GM12892 (cell line): Measurements from ENCODE around the gene SEPTIN8.
A peak's percentile ranks its signal among the peaks of the same experiment; 100 is the strongest.

ENCODE experiments used
- DNase-seq: peaks from one replicate; pipeline ENCODE4 v3.0.0; 2011; ENCODE audit not compliant: insufficient read length
- FAIRE-seq: peaks from 2 replicates; lab custom pipeline; 2011; peaks lifted over from hg19 to GRCh38; lab: Jason Lieb, UNC
- POLR2A ChIP-seq: IDR thresholded peaks from 2 replicates; pipeline ENCODE4 v1.6.1; 2011; ENCODE audit warnings: low read depth, low read length, control low read depth
- POLR2AphosphoS5 ChIP-seq: IDR thresholded peaks from 2 replicates; pipeline ENCODE4 v1.6.1; 2011; ENCODE audit warnings: low read depth, low read length, control low read depth
- TAF1 ChIP-seq: IDR thresholded peaks from 2 replicates; pipeline ENCODE4 v1.6.1; 2011; ENCODE audit warnings: low read depth, mild to moderate bottlenecking, control low read depth, low read length, borderline replicate concordance

Gene SEPTIN8

DNA sequence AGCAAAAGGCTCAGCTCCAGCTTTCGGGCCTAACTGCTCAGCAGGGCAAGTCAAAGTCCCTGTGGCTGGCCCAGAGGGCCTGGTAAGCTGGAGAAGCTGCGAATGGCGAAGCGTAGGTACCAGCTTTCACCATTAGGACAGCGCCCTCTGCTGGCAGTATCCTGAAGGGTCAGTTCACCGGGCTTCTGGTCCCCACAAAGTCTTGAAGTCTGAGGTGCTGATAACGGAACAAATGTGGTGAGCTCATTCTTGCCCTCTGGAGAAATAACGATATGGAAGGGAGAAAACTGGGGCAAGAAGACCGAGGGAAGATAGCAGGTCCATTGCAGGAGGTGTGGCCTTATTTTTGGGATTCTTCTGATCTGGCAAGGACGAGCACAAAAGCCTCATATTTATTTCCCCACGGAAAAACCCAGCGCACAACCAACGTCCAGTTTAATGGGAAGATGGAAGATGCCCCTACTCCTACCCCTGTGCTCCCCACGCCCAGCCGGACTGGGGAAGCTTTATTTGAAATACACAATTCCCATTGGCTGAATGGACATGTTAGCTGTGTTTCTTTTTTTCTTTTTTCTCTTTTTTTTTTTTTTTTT is 43.2 kb upstream of the SEPTIN8 start:
- FAIRE-seq (peak; percentile 93), DNase-seq (peak; percentile 90)
- no peak for TF ChIP-seq POLR2AphosphoS5
- no peak for TF ChIP-seq POLR2A
- no peak for TF ChIP-seq TAF1

DNA sequence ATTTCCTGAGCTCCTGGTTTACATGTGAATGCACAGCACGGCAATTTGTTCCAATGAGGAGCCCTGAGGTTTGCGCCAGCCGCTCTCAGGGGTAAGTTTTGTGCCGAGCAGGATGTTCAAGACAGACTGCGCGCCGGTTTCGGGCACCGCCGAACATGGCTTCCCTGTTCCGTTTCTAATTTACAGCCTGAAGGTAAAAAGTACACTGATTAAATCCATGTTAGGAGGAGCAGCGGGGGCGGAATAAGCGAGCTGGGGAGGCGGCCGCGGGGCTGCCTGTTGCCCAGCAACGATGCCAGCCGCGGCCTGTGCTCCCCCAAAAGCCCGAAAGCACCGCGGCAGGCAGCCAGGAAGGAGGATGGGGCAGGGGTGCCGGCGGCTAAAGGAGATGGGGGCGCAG is 42.4 kb upstream of the SEPTIN8 start:
- TF ChIP-seq POLR2A (no peak), TAF1 (no peak), POLR2AphosphoS5 (no peak)
- FAIRE-seq (peak; percentile 78), DNase-seq (no peak)

DNA sequence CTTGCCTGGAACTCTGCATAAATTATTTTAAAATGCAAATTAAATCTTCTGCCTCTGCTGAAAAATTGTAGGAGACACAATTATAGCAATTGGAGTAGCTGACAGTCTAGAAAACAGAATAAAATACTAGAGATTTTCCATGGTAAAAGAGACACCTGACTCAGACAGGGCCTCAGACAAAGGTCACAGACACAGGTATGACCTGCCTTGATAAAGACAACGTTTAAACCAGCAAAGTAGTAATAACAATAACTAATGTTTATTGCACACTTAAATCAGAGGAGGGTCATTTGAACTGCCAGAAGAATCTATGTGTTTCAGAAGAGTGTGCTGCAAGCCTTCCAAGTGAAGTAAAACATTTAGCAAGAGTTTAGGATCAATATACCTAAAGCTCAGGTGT is 40.0 kb upstream of the SEPTIN8 start:
- TF ChIP-seq TAF1 = no peak
- no peak for TF ChIP-seq POLR2A
- TF ChIP-seq POLR2AphosphoS5 = no peak
- DNase-seq = no peak
- no peak for FAIRE-seq

DNA sequence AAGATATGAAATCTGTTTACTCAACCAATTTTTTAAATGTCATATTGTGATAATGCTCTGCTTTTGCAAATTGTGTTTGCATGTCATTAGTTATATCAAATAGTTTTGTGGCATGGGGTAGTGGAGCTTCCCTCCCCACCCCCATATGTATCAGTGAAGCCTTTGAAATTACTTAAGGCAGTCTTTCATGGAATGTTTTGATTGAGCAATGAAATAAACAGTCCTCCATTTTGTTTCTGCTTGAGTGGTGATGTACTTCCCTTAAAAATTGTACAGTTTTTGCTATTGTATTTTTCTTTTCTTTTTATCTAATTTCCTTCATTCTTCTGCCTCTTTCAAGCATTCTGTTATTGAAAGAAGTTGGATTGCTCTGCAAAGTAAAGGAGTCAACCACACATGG is 39.5 kb upstream of the SEPTIN8 start:
- no peak for TF ChIP-seq TAF1
- no peak for TF ChIP-seq POLR2A
- no peak for TF ChIP-seq POLR2AphosphoS5
- FAIRE-seq (no peak), DNase-seq (no peak)

DNA sequence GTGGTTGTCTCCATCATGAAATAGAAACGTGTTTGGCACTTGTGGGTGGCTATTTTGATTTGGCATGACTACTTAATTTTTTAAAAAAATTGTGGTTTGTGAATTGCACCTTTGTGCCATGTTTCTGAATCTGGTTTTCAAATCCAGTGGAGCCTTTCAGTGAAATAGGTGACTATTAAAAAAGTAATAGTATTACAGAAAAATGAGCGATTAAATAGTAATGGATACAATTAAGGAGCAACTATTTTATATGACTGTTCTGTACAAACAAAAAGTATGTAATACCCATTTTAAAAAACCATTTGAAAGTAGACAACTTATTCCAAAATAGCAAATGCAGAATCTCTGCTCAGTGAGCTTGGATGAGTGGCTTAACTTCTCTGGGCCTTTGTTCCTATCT is 39.0 kb upstream of the SEPTIN8 start:
- TF ChIP-seq POLR2A (no peak), TAF1 (no peak), POLR2AphosphoS5 (no peak)
- FAIRE-seq = no peak
- no peak for DNase-seq

DNA sequence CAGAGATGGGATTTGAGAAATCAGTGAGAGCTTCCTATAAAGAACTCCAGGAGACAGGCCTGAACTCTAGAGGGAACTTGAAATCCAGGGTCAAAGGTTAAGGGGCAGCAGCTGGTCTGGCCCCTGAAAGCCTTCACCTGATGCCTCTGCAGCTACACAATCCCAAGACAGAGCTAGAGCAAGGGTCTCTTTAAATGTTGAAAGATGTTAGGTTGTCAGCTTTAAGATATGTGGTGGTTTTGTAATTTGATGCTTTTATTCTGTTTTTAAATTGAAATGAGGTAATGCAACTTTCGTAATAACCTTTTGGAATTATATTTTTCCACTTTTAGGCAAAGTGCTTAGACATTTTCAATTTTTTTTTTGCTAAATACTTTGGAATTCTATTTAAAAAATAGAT is 38.4 kb upstream of the SEPTIN8 start:
- no peak for TF ChIP-seq TAF1
- TF ChIP-seq POLR2AphosphoS5 = no peak
- TF ChIP-seq POLR2A = no peak
- DNase-seq = no peak
- FAIRE-seq = no peak

DNA sequence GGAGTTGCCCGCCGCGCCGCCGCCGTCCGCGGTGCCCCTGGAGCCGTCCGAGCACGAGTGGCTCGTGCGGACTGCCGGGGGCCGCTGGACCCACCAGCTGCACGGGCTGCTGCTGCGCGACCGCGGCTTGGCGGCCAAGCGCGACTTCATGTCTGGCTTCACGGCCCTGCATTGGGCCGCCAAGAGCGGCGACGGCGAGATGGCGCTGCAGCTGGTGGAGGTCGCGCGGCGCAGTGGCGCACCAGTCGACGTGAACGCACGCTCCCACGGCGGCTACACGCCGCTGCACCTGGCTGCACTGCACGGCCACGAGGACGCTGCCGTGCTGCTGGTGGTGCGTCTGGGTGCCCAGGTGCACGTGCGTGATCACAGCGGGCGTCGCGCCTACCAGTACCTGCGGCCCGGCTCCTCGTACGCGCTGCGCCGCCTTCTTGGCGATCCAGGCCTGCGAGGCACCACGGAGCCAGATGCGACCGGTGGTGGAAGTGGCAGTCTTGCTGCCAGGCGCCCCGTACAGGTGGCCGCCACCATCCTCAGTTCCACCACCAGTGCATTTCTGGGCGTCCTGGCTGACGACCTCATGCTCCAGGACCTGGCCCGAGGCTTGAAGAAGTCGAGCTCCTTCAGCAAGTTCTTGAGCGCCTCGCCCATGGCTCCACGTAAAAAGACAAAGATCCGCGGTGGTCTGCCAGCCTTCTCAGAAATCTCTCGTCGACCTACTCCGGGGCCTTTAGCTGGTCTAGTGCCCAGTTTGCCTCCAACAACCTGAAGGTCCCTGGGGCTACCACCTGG is 37.7 kb upstream of the SEPTIN8 start:
- TF ChIP-seq TAF1 = no peak
- TF ChIP-seq POLR2A = no peak
- no peak for TF ChIP-seq POLR2AphosphoS5
- DNase-seq (no peak), FAIRE-seq (no peak)

DNA sequence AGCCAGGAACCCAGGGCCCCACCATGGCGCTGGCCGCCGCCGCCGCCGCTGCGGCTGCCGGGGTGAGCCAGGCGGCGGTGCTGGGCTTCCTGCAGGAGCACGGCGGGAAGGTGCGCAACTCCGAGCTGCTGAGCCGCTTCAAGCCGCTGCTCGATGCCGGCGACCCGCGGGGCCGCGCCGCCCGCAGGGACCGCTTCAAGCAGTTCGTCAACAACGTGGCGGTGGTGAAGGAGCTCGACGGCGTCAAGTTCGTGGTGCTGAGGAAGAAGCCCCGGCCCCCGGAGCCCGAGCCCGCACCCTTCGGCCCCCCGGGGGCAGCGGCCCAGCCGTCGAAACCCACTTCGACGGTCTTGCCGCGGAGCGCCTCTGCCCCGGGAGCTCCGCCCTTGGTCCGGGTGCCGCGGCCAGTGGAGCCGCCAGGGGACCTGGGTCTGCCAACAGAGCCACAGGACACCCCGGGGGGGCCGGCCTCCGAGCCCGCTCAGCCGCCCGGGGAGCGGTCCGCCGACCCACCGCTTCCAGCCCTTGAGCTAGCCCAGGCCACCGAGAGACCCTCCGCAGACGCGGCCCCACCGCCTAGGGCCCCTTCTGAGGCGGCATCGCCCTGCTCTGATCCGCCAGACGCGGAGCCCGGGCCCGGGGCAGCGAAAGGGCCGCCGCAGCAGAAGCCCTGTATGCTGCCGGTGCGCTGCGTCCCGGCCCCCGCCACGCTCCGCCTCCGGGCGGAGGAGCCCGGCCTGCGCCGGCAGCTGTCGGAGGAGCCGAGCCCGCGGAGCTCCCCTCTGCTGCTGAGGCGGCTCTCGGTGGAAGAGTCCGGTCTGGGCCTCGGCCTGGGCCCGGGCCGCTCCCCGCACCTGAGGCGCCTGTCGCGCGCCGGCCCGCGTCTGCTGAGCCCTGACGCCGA is 36.8 kb upstream of the SEPTIN8 start:
- no peak for FAIRE-seq
- peak; percentile 66 for DNase-seq
- TF ChIP-seq POLR2AphosphoS5 = no peak
- no peak for TF ChIP-seq POLR2A
- no peak for TF ChIP-seq TAF1

DNA sequence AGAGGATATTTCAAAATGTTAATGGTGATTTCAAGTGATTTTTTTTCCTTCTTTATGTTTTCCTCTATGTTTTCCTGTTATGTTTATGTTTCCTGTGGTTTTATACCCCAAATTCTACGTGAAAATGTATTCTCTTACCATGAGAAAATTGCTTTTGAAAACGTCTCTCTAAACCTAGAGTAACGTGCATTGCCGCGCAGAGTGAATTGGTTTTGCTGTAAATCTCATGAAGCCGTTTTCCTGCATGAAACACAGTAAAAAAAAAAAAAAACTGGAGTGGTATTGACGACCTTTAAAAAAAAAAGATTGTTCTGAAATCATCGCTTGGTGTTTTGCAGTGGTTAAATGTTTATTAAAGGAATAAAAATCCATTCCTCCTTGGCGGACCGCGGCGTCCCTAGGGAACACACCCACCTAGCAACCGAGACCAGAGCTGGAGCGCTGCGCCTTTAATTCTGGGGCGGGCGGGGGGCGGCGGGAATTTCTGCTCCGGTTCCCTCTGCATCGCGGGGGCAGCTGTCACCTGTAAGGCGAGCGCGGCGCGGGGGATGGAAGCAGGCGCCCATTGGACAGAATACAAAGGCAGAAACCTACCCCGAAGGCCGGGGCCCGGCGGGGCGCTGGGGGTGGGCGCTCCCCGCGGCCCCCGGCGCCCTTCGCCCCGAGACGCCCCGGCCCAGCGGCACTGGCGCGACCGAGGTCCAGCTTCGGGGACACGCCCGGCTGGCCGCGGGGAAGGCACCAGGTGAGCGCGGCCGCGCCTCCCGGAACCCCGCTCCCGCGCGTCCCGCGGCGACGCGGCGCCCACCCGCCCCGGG is 36.0 kb upstream of the SEPTIN8 start, which contains the start of gene SOWAHA:
Gene SOWAHA (plus strand): TSS at position 522 of the 818 bp plus-strand sequence. CDS start 320 bp downstream, outside the sequence.
- TF ChIP-seq POLR2AphosphoS5 = no peak
- no peak for TF ChIP-seq TAF1
- no peak for TF ChIP-seq POLR2A
- FAIRE-seq (no peak), DNase-seq (no peak)

DNA sequence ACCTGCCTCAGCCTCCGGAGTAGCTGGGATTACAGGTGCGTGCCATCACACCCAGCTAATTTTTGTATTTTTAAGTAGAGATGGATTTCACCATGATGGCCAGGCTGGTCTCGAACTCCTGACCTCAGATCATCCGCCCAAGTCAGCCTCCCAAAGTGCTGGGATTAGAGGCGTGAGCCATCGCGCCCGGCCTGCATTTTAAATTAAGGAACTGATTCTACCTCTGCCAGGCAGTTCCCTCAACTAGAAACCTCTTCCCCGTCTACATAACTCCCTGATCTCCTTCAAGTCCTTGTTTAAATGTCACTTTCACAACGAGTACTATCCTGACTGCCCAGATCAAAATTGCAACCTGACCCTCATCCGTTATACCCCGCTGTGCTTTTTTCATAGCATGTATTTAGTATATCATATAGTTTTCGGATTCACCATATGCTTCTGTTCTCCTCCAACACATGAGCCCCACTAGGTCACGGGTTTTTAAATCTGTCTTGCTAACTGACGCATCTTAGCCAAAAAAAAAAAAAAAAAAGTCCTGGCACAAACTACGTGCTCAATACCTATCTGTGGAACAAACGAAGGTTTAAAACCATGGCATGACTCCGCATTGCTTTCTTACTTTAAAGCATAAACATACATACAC is 35.2 kb upstream of the SEPTIN8 start:
- FAIRE-seq = no peak
- no peak for DNase-seq
- TF ChIP-seq POLR2A (no peak), TAF1 (no peak), POLR2AphosphoS5 (no peak)
